Measurements from ENCODE around the gene LMAN2.

LMAN2 gene

DNA sequence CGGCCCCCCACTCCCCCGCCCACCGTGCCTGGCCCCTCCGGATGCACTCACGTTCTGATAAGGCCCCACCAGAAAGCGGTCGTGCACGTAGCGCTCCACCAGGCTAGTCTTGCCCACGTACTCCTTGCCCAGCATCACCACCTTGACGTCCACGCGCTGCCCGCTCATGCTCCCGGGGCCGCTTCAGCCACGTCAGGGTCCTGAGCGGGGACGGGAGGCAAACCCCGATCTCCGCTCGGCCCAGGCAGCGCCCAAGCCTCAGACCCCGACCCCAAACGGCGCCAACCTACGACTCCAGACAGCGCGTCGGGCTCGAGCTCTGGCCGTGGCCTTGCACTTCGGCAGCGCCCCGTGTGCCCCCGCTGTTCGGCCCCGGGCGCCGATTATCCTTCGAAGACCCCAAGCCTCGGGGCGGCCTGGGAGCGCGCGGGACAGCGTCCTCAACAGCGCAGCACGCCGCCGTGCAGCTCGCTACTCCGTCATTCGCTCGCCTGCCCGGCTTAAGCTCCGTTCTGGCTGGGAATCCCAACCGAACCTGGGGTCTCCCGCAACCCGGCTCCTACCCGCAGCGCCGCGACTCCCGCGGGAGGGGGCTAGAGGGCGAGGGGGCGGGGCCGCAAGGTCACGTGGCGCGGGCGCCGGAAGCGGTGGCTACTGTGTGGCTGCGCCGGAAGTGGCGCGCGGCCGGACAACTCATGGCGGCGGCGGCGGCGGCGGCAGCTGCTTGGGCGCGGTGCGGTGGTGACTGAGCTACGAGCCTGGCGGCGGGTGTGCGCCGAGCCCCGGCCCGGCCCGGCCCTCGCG lies 48.1 kb downstream of the LMAN2 start, which contains the start of the genes PRELID1 and RAB24:
PRELID1 (plus strand) TSS at position 679 of the 804 bp plus-strand sequence. CDS start 187 bp downstream, outside the sequence.
RAB24 (minus strand) TSS at position 599 of the 804 bp plus-strand sequence; CDS start at position 168, 431 bp downstream.
- H3K4me1 ChIP-seq (ENCODE audit: control insufficient read depth, insufficient read depth, low read length), result peaks cover 9% of the 10 kb centered on the region
- POLR2A ChIA-PET, result interaction anchor here (1.0 to 1.2 kb wide), 2 partner anchors 9 to 16 kb away, joined by 3 to 11 read pairs; partner anchors contain the start of gene MXD3
- peak within 1 kb of the TSS; percentile 90 for H3K4me3 ChIP-seq (ENCODE audit: low read depth, low read length)
- CTCF ChIA-PET, result interaction anchor here (0.6 to 1.6 kb wide), 3 partner anchors 14 to 192 kb away, joined by 3 to 4 read pairs (median 3); no protein-coding TSS in a partner anchor
- no peaks in the 10 kb centered on the region for H3K9me3 ChIP-seq (ENCODE audit: control insufficient read depth, insufficient read depth, low read depth, low read length)
- H3K27ac ChIP-seq (ENCODE audit: extremely low read depth, low read depth, low read length), result peak within 1 kb of the TSS; percentile 80
- peaks cover 4 to 68% of the 10 kb centered on the region in 2 experiments; a peak in 2 of 3 replicates for H3K36me3 ChIP-seq (ENCODE audit: control insufficient read depth in 2 of 2, insufficient read depth in 1 of 2, low read length in 2 of 2)
- TF ChIP-seq MYNN (tag by site-specific recombination; IDR thresholded peaks at IDR 0.05; ENCODE audit: borderline replicate concordance) (no peak), ZNF792 (tag by site-specific recombination; IDR thresholded peaks at IDR 0.05) (no peak), ZFHX2 (tag by site-specific recombination; conservative IDR thresholded peaks at IDR 0.05) (peak; percentile 28; the same call in 1 of the 2 replicates), ZNF174 (tag by site-specific recombination; IDR thresholded peaks at IDR 0.05) (no peak), GFI1B (tag by site-specific recombination; IDR thresholded peaks at IDR 0.05) (no peak), ZNF626 (tag by site-specific recombination; IDR thresholded peaks at IDR 0.05) (no peak), ZNF768 (tag by site-specific recombination; IDR thresholded peaks at IDR 0.05) (no peak), ZNF433 (tag by site-specific recombination; IDR thresholded peaks at IDR 0.05; ENCODE audit: low read depth) (no peak), ZNF514 (tag by site-specific recombination; IDR thresholded peaks at IDR 0.05) (no peak), TRIM28 (IDR thresholded peaks at IDR 0.05; ENCODE audit: borderline replicate concordance, low read length) (no peak), ZXDB (tag by site-specific recombination; IDR thresholded peaks at IDR 0.05) (peak; percentile 77), ZNF335 (tag by site-specific recombination; conservative IDR thresholded peaks at IDR 0.05) (peak; percentile 91), PRDM1 (tag by site-specific recombination; IDR thresholded peaks at IDR 0.05) (no peak), ZNF48 (tag by site-specific recombination; IDR thresholded peaks at IDR 0.05) (no peak), ZSCAN30 (tag by site-specific recombination; IDR thresholded peaks at IDR 0.05) (peak; percentile 75; the same call in 1 of the 2 replicates), ZNF623 (tag by site-specific recombination; IDR thresholded peaks at IDR 0.05) (no peak), ZBTB8A (tag by site-specific recombination; IDR thresholded peaks at IDR 0.05) (peak; percentile 58; the same call in 1 of the 2 replicates), ZNF175 (tag by site-specific recombination; IDR thresholded peaks at IDR 0.05) (no peak), SP7 (tag by site-specific recombination; IDR thresholded peaks at IDR 0.05) (0 out of 2 replicates have a peak, but pooled peaks have one; percentile 47), ZNF501 (tag by site-specific recombination; IDR thresholded peaks at IDR 0.05) (peak; percentile 93), ZNF610 (tag by site-specific recombination; IDR thresholded peaks at IDR 0.05; ENCODE audit: borderline replicate concordance) (0 out of 2 replicates have a peak, but pooled peaks have one; percentile 26), ZNF707 (tag by site-specific recombination; IDR thresholded peaks at IDR 0.05) (no peak), ZBTB20 (tag by site-specific recombination; IDR thresholded peaks at IDR 0.05) (peak; percentile 85), ZNF292 (tag by site-specific recombination; IDR thresholded peaks at IDR 0.05; ENCODE audit: borderline replicate concordance, low read depth) (no peak), ZNF426 (tag by site-specific recombination; IDR thresholded peaks at IDR 0.05) (no peak), MZF1 (tag by site-specific recombination; IDR thresholded peaks at IDR 0.05; ENCODE audit: borderline replicate concordance) (no peak), ZNF416 (tag by site-specific recombination; IDR thresholded peaks at IDR 0.05) (no peak), ZFP3 (tag by site-specific recombination; IDR thresholded peaks at IDR 0.05; ENCODE audit: low read depth) (no peak), ZNF248 (tag by site-specific recombination; IDR thresholded peaks at IDR 0.05) (no peak), ZNF274 (IDR thresholded peaks at IDR 0.05; ENCODE audit: low read length) (no peak), ZNF274 (tag by site-specific recombination; IDR thresholded peaks at IDR 0.05; ENCODE audit: borderline replicate concordance) (no peak), ZNF585B (tag by site-specific recombination; IDR thresholded peaks at IDR 0.05) (no peak)
- TF ChIP-seq, protein P1, sequence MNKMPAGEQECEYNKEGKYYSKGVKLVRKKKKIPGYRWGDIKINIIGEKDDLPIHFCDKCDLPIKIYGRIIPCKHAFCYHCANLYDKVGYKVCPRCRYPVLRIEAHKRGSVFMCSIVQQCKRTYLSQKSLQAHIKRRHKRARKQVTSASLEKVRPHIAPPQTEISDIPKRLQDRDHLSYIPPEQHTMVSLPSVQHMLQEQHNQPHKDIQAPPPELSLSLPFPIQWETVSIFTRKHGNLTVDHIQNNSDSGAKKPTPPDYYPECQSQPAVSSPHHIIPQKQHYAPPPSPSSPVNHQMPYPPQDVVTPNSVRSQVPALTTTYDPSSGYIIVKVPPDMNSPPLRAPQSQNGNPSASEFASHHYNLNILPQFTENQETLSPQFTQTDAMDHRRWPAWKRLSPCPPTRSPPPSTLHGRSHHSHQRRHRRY (tag by site-specific recombination; IDR thresholded peaks at IDR 0.05), result no peak
- TF ChIP-seq, protein P2, sequence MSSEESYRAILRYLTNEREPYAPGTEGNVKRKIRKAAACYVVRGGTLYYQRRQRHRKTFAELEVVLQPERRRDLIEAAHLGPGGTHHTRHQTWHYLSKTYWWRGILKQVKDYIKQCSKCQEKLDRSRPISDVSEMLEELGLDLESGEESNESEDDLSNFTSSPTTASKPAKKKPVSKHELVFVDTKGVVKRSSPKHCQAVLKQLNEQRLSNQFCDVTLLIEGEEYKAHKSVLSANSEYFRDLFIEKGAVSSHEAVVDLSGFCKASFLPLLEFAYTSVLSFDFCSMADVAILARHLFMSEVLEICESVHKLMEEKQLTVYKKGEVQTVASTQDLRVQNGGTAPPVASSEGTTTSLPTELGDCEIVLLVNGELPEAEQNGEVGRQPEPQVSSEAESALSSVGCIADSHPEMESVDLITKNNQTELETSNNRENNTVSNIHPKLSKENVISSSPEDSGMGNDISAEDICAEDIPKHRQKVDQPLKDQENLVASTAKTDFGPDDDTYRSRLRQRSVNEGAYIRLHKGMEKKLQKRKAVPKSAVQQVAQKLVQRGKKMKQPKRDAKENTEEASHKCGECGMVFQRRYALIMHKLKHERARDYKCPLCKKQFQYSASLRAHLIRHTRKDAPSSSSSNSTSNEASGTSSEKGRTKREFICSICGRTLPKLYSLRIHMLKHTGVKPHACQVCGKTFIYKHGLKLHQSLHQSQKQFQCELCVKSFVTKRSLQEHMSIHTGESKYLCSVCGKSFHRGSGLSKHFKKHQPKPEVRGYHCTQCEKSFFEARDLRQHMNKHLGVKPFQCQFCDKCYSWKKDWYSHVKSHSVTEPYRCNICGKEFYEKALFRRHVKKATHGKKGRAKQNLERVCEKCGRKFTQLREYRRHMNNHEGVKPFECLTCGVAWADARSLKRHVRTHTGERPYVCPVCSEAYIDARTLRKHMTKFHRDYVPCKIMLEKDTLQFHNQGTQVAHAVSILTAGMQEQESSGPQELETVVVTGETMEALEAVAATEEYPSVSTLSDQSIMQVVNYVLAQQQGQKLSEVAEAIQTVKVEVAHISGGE (tag by site-specific recombination; conservative IDR thresholded peaks at IDR 0.05; ENCODE audit: low read depth), result peak; percentile 84
